Trophoblast cell (in vitro differentiated cells and primary cell): ENCODE results near the gene SF3B3.
A peak's percentile ranks its signal among the peaks of the same experiment; 100 is the strongest.
"Not testable (repeated sequence)": the region's sequence is repeated elsewhere in the genome, so short reads cannot be mapped to it uniquely, and the experiment has no call there.

Source experiments
- DNase-seq, 2 donors: peaks; one replicate each; pipeline ENCODE4 v3.0.0-alpha.2; 2016
- H2AFZ ChIP-seq: 2 replicates; pipeline ENCODE4 v1.6.1; 2013; ENCODE audit warnings: low read length, moderate library complexity, mild to moderate bottlenecking; ENCODE audit not compliant: insufficient read depth, poor library complexity
- H2AK5ac ChIP-seq: 2 replicates; pipeline ENCODE4 v1.6.1; 2013; ENCODE audit warnings: mild to moderate bottlenecking, low read length
- H2BK120ac ChIP-seq: 2 replicates; pipeline ENCODE4 v1.6.1; 2013; ENCODE audit warnings: low read length, mild to moderate bottlenecking, moderate library complexity; ENCODE audit not compliant: insufficient read depth, poor library complexity
- H2BK12ac ChIP-seq: 2 replicates; pipeline ENCODE4 v1.6.1; 2013; ENCODE audit warnings: mild to moderate bottlenecking, low read length, moderate library complexity
- H2BK5ac ChIP-seq: 2 replicates; pipeline ENCODE4 v1.6.1; 2013; ENCODE audit warnings: low read length, low read depth, moderate library complexity, mild to moderate bottlenecking; ENCODE audit not compliant: poor library complexity
- H3K14ac ChIP-seq: 2 replicates; pipeline ENCODE4 v1.6.1; 2013; ENCODE audit warnings: mild to moderate bottlenecking, low read length
- H3K18ac ChIP-seq: 2 replicates; pipeline ENCODE4 v1.6.1; 2013; ENCODE audit warnings: mild to moderate bottlenecking, low read length
- H3K23ac ChIP-seq: 2 replicates; pipeline ENCODE4 v1.6.1; 2013; ENCODE audit warnings: low read length
- H3K27ac ChIP-seq: 2 replicates; pipeline ENCODE4 v1.5.1; 2013; ENCODE audit warnings: low read depth, mild to moderate bottlenecking, inconsistent platforms, low read length, moderate library complexity
- H3K27me3 ChIP-seq: 2 replicates; pipeline ENCODE4 v1.6.1; 2013; ENCODE audit warnings: inconsistent platforms, mild to moderate bottlenecking, low read length, moderate library complexity; ENCODE audit not compliant: insufficient read depth
- H3K36me3 ChIP-seq, 2 experiments: 1 replicate in 1 of 2; 2 replicates in 1 of 2; pipeline ENCODE4 v1.6.1; 2013; ENCODE audit warnings: low read length in 2 of 2, mild to moderate bottlenecking in 2 of 2, moderate library complexity in 1 of 2; ENCODE audit not compliant: insufficient read depth in 2 of 2, control insufficient read depth in 1 of 2
- H3K4ac ChIP-seq: 2 replicates; pipeline ENCODE4 v1.6.1; 2013; ENCODE audit warnings: low read depth, mild to moderate bottlenecking, low read length, moderate library complexity
- H3K4me1 ChIP-seq, 2 experiments: 1 replicate in 1 of 2; 2 replicates in 1 of 2; pipeline ENCODE4 v1.6.1; 2013; ENCODE audit warnings: low read length in 2 of 2, mild to moderate bottlenecking in 2 of 2, moderate library complexity in 1 of 2; ENCODE audit not compliant: insufficient read depth in 2 of 2, control insufficient read depth in 1 of 2
- H3K4me2 ChIP-seq: 2 replicates; pipeline ENCODE4 v1.6.1; 2013; ENCODE audit warnings: inconsistent platforms, mild to moderate bottlenecking, low read length, moderate library complexity
- H3K4me3 ChIP-seq: 2 replicates; pipeline ENCODE4 v1.5.1; 2013; ENCODE audit warnings: mild to moderate bottlenecking, low read depth, low read length, inconsistent platforms
- H3K79me1 ChIP-seq: one replicate; pipeline ENCODE4 v1.6.1; 2013; ENCODE audit warnings: low read length
- H3K79me2 ChIP-seq: 2 replicates; pipeline ENCODE4 v1.6.1; 2013; ENCODE audit warnings: low read length, mild to moderate bottlenecking; ENCODE audit not compliant: control insufficient read depth, insufficient read depth, poor library complexity
- H3K9ac ChIP-seq: 2 replicates; pipeline ENCODE4 v1.6.1; 2013; ENCODE audit warnings: mild to moderate bottlenecking, low read length
- H3K9me3 ChIP-seq: 2 replicates; pipeline ENCODE4 v1.6.1; 2013; ENCODE audit warnings: low read depth, mild to moderate bottlenecking, control low read depth, inconsistent platforms, low read length; ENCODE audit not compliant: insufficient read depth
- H4K12ac ChIP-seq: 2 replicates; pipeline ENCODE4 v1.6.1; 2013; ENCODE audit warnings: low read depth, mild to moderate bottlenecking, low read length, moderate library complexity
- H4K8ac ChIP-seq: 2 replicates; pipeline ENCODE4 v1.6.1; 2013; ENCODE audit warnings: low read depth, mild to moderate bottlenecking, low read length, moderate library complexity
- H4K91ac ChIP-seq: one replicate; pipeline ENCODE4 v1.6.1; 2013; ENCODE audit warnings: low read depth, mild to moderate bottlenecking, low read length, moderate library complexity
- WGBS: extraction: QIAGEN DNeasy Blood & Tissue Kit; methylation state at CpG from one replicate; pipeline ENCODE4 v1.1.7; 2013; ENCODE audit warnings: missing lambda C conversion rate; ENCODE audit not compliant: insufficient read length, insufficient coverage; ENCODE audit errors: extremely low coverage; 5-methylcytosine and 5-hydroxymethylcytosine counted together

Gene SF3B3

DNA sequence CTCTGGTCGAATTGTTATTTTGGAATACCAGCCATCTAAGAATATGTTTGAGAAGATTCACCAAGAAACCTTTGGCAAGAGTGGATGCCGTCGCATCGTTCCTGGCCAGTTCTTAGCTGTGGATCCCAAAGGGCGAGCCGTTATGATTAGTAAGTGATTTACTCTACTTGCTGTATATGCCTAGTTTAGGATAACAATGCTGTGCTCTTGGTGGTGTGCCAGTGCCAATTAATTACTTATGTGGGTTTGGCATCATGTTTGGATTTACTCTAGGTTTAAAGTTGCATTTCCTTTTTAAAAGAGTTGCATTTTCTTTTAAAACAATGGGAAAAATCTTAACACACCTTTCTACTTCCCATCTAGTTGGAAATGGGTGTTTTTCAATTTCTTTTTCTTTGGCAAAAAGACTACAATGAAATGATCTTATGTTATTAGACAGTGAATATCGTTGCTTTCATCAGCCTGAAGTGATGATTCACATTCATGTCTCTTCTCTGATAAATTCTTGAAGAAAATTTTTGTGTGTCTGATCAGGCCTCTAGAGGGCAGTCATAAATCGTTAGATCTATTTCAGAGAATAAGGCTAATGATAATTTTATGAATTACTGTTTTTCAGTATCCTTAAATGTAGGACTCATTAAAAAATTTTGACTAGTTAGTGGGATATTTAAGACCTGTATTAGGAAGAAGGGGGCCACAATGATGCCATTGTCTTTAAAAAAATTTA is 5.6 kb downstream of the SF3B3 start:
- H3K27ac ChIP-seq: no peak overlapping the region
- no peak overlapping the region for H3K4me2 ChIP-seq
- H4K8ac ChIP-seq: no peak overlapping the region
- peak in 1 of 2 donors; percentile 68 for DNase-seq
- no peaks in the 10 kb centered on the region for H3K9me3 ChIP-seq
- WGBS: no CpG with 5 or more reads among the region's 8 CpGs
- H3K4me1 ChIP-seq: peaks cover 3 to 5% of the 10 kb centered on the region in 2 experiments
- H4K12ac ChIP-seq: no peak overlapping the region
- H3K36me3 ChIP-seq: peaks cover 39 to 55% of the 10 kb centered on the region in 2 experiments
- H2BK5ac ChIP-seq: no peak overlapping the region
- H3K27me3 ChIP-seq: no peaks in the 10 kb centered on the region
- H3K9ac ChIP-seq: no peak overlapping the region
- H2AK5ac ChIP-seq: no peak overlapping the region
- no peak overlapping the region for H3K18ac ChIP-seq
- no peak overlapping the region for H3K23ac ChIP-seq
- H4K91ac ChIP-seq: no peak overlapping the region
- H2BK12ac ChIP-seq: no peak overlapping the region
- peaks cover 19% of the 10 kb centered on the region for H3K79me2 ChIP-seq
- no peak overlapping the region for H3K14ac ChIP-seq
- H2AFZ ChIP-seq: no peak overlapping the region
- no peak overlapping the region for H3K4me3 ChIP-seq
- H2BK120ac ChIP-seq: no peak overlapping the region
- peak overlapping the region; percentile 40 for H3K4ac ChIP-seq
- no peaks in the 10 kb centered on the region for H3K79me1 ChIP-seq

DNA sequence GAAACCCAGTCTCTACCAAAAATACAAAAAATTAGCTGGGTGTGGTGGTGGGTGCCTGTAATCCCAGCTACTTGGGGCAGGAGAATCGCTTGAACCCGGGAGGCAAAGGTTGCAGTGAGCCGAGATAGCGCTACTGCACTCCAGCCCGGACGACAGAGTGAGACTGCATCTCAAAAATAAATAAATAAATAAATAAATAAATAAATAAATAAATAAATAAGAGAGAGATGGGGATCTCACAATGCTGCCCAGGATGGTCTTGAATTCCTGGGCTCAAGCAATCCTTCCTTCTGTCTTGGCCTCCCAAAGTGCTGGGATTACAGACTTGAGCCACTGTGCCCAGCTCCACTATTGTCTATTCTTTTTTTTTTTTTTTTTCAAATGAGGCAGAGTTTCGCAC is 6.3 kb downstream of the SF3B3 start:
- not testable (repeated sequence) for H3K79me1 ChIP-seq, H3K23ac ChIP-seq, H4K91ac ChIP-seq, DNase-seq, H3K4ac ChIP-seq, H4K8ac ChIP-seq, H3K4me1 ChIP-seq, H3K18ac ChIP-seq, H3K27ac ChIP-seq, H3K27me3 ChIP-seq, H3K14ac ChIP-seq, H3K9me3 ChIP-seq, H2AFZ ChIP-seq, H4K12ac ChIP-seq, H2AK5ac ChIP-seq, H3K4me2 ChIP-seq, H3K4me3 ChIP-seq, H2BK120ac ChIP-seq, H2BK5ac ChIP-seq, H3K9ac ChIP-seq, H2BK12ac ChIP-seq
- Histone ChIP-seq H3K79me2 (peaks cover 14% of the 10 kb centered on the region), H3K36me3 (peaks cover 43 to 59% of the 10 kb centered on the region in 2 experiments)
- WGBS: no CpG with 5 or more reads among the region's 7 CpGs

DNA sequence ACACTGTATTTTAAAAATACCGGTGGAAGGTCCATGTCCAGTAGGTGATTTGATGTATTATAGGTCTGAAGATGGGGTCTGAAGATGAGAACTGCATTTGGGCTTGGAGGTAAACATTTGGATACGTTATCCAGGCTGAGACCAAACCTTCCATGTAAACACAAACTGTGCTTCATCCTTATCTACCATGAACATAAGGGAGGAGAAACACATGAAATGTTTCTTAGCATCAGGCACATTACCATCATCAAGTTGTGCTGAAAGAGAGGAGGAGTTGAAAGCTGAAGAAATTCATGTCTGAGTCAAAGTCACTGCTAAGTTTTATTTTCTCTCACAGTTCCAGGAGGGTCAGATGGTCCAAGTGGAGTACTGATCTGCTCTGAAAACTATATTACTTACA is 11.4 kb downstream of the SF3B3 start:
- H3K79me1 ChIP-seq: no peaks in the 10 kb centered on the region
- no CpG with 5 or more reads among the region's 2 CpGs for WGBS
- H4K8ac ChIP-seq: no peak overlapping the region
- no peak for DNase-seq
- H4K91ac ChIP-seq: no peak overlapping the region
- no peaks in the 10 kb centered on the region for H3K4me1 ChIP-seq
- no peaks in the 10 kb centered on the region for H3K27me3 ChIP-seq
- no peak overlapping the region for H3K27ac ChIP-seq
- no peak overlapping the region for H2BK120ac ChIP-seq
- no peak overlapping the region for H3K18ac ChIP-seq
- H2BK12ac ChIP-seq: no peak overlapping the region
- peaks cover 42 to 67% of the 10 kb centered on the region in 2 experiments for H3K36me3 ChIP-seq
- H3K9ac ChIP-seq: no peak overlapping the region
- no peaks in the 10 kb centered on the region for H3K79me2 ChIP-seq
- no peak overlapping the region for H3K14ac ChIP-seq
- no peak overlapping the region for H2BK5ac ChIP-seq
- H2AK5ac ChIP-seq: no peak overlapping the region
- no peaks in the 10 kb centered on the region for H3K9me3 ChIP-seq
- H4K12ac ChIP-seq: no peak overlapping the region
- H2AFZ ChIP-seq: no peak overlapping the region
- no peak overlapping the region for H3K4me2 ChIP-seq
- no peak overlapping the region for H3K23ac ChIP-seq
- H3K4me3 ChIP-seq: no peak overlapping the region
- H3K4ac ChIP-seq: no peak overlapping the region

DNA sequence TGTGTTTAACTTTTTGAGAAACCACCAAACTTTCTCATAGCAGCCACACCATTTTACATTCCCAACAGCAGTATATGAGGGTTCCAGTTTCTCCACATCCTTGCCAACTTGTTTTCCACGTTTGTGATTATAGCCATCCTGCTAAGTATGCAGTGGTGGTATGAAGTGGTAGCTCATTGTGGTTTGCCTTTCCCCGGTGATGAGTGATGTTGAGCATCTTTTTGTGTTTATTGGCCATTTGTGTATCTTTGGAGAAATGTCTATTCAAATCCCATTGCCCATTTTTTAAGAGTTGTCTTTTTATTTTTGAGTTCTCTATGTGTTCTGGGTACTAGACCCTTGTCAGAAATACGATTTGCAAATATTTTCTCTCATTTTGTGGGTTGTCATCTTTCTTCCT is 17.4 kb downstream of the SF3B3 start:
- Histone ChIP-seq H3K79me2 (no peaks in the 10 kb centered on the region), H2BK120ac (no peak overlapping the region), H3K4me3 (no peak overlapping the region), H2BK12ac (no peak overlapping the region), H3K79me1 (no peaks in the 10 kb centered on the region), H3K4me2 (no peak overlapping the region), H2AK5ac (no peak overlapping the region), H4K91ac (no peak overlapping the region), H3K36me3 (peaks cover 47 to 69% of the 10 kb centered on the region in 2 experiments), H3K27me3 (no peaks in the 10 kb centered on the region), H3K23ac (no peak overlapping the region), H3K4me1 (no peaks in the 10 kb centered on the region), H3K4ac (no peak overlapping the region), H3K9ac (no peak overlapping the region), H4K8ac (no peak overlapping the region), H3K9me3 (no peaks in the 10 kb centered on the region), H3K18ac (no peak overlapping the region), H4K12ac (no peak overlapping the region), H3K27ac (no peak overlapping the region), H2BK5ac (no peak overlapping the region), H2AFZ (no peak overlapping the region), H3K14ac (no peak overlapping the region)
- WGBS: no CpG with 5 or more reads among the region's 3 CpGs
- DNase-seq: no peak
